ENCODE measurements around the gene GNAI2.

GNAI2 gene

DNA sequence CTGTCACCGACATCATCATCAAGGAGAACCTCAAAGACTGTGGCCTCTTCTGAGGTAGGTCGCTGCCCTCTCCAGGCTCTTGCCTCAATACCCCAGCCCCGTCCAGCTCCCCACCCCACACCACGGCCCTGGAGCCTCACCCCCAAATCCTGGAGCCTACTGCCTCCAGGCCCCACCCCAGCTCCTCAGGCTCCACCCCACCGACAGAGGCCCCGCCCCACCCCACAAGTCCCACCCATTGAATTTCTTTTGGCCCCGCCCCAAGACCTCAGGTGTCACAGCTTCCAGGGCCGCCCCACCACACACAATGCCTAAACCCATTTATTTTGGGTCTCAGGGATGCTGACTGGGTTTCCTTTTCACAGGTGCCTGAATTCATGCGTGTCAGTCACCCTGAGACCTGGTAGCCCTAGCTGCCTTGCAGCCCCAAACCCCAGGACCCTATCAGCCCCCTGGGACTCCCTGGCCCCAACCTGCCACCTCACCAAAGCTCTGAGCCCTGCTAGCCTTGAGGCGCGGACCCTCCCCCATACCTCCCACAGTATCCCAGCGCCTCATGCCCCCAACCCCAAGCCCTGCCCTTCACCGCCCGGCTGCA is 41.0 kb upstream of the GNAI2 start:
- Histone ChIP-seq H3K27me3 (peaks cover 73% of the 10 kb centered on the region), H3K27ac (no peak overlapping the region), H3K9me3 (no peaks in the 10 kb centered on the region), H3K4me3 (ENCODE audit: low read depth in 1 of 2, low read length in 1 of 2) (peak overlapping the region; percentile 10 to 39), H3K36me3 (no peaks in the 10 kb centered on the region), H3K4me1 (ENCODE audit: control insufficient read depth in 1 of 2, insufficient read depth in 1 of 2, low read depth in 1 of 2, low read length in 1 of 2) (peaks cover 6 to 10% of the 10 kb centered on the region in 2 experiments)
- TF ChIP-seq, protein P1, sequence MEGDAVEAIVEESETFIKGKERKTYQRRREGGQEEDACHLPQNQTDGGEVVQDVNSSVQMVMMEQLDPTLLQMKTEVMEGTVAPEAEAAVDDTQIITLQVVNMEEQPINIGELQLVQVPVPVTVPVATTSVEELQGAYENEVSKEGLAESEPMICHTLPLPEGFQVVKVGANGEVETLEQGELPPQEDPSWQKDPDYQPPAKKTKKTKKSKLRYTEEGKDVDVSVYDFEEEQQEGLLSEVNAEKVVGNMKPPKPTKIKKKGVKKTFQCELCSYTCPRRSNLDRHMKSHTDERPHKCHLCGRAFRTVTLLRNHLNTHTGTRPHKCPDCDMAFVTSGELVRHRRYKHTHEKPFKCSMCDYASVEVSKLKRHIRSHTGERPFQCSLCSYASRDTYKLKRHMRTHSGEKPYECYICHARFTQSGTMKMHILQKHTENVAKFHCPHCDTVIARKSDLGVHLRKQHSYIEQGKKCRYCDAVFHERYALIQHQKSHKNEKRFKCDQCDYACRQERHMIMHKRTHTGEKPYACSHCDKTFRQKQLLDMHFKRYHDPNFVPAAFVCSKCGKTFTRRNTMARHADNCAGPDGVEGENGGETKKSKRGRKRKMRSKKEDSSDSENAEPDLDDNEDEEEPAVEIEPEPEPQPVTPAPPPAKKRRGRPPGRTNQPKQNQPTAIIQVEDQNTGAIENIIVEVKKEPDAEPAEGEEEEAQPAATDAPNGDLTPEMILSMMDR (IDR thresholded peaks at IDR 0.05): no peak

DNA sequence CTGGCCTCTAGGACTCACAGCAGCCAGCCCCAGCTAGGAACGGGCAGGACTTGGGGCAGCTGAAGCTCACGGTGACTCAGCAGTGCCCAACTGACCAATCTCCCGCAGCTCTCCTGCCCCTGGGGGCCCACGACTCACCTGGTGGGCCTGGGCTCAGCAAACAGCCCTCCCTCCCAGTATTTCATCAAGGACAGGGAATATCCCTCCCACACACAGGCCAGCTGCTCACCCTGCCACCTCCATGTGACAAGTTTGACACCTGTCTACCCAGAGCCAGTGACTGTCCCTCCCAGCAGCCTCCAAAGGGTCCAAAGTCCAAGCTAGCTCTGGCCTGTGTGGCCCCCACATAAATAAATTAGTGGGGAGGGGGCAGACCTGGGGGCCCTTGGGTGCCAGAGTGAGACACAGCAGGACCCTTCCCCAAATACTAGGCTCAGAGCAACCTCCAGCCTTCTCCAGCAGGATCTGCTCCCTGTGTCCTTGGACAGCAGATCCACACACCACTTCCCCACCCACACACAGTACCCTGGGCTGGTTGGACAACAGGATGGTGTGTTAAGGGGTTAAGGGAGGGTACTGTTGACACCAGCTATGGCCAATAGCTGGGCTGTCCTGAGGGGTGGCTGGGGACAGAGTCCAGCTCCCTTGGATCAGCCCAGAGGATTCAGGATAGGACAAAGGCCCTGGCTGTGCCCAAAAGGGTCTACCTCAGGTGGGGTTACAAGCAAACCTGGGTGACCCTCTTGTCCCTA is 40.3 kb upstream of the GNAI2 start:
- Histone ChIP-seq H3K4me3 (ENCODE audit: low read depth in 1 of 2, low read length in 1 of 2) (no peak overlapping the region), H3K27ac (no peak overlapping the region), H3K27me3 (peaks cover 75% of the 10 kb centered on the region), H3K36me3 (no peaks in the 10 kb centered on the region), H3K9me3 (no peaks in the 10 kb centered on the region), H3K4me1 (ENCODE audit: control insufficient read depth in 1 of 2, insufficient read depth in 1 of 2, low read depth in 1 of 2, low read length in 1 of 2) (peaks cover 6 to 10% of the 10 kb centered on the region in 2 experiments)
- TF ChIP-seq, protein P1 (IDR thresholded peaks at IDR 0.05): no peak

DNA sequence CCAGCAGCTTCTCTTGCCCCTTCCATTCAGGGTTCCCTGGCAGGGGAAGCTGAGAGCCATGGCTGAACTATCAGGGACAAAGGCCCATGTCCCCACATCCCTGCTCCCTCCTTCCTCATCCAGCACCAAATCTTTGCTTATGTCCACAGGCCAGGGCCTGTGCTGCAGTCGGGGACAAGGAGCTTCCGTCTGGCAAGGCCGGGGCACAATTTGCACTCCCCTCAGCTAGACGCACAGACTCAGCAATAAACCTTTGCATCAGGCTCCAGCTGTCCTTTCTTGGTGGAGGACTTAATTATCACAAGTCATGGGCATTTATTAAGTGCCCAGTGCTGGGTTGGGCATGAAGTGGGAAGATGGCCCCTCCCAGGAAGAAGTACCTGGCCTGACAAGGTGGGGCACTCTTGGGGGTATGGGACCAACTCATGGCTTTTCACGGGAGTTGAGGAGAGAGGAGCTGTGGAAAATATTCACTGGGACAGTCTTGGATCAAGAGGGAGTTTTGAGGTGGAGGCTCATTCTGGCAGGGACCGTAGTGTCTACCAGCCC is 39.7 kb upstream of the GNAI2 start:
- Histone ChIP-seq H3K4me3 (ENCODE audit: low read depth in 1 of 2, low read length in 1 of 2) (no peak overlapping the region), H3K36me3 (no peaks in the 10 kb centered on the region), H3K27ac (no peak overlapping the region), H3K27me3 (peaks cover 82% of the 10 kb centered on the region), H3K9me3 (no peaks in the 10 kb centered on the region), H3K4me1 (ENCODE audit: control insufficient read depth in 1 of 2, insufficient read depth in 1 of 2, low read depth in 1 of 2, low read length in 1 of 2) (peaks cover 6 to 10% of the 10 kb centered on the region in 2 experiments)
- TF ChIP-seq, protein P1 (IDR thresholded peaks at IDR 0.05): no peak

DNA sequence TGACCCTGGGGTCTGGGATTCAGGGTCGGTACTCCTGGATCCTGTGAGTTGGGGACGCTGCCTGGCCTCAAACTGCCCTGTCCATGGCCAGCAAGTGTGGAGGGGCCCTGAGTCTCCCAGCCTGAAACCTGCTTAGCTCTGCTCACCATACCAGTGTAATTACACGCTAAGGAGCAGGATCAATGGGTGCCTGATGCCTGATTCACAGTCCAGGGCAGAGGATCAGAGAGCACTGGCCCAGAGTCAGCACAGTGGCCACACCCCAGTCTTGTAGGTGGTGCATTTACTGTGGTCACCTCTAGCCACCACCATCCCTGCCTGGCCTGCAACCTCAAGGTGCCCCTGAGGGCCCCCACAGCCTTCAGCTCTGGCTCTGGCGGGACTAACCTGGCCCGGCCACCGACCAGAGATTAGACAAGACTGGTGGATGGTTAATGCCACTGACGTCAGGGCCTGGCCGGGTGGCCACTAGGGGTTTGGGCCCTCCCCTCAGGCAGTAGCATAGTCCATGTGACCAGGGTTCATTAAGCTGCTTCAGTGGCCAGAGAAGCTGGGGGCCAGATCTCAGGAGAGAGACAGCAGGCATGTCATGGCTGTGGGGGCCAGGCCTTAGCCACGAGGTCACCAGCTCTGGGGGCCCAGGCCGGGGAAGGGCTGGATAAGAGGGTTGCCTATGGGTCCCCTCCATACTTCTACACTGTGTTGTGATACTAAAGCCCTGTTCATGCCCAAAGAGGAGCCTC is 34.3 kb upstream of the GNAI2 start:
- Histone ChIP-seq H3K36me3 (no peaks in the 10 kb centered on the region), H3K4me3 (ENCODE audit: low read depth in 1 of 2, low read length in 1 of 2) (no peak overlapping the region), H3K27ac (no peak overlapping the region), H3K9me3 (no peaks in the 10 kb centered on the region), H3K27me3 (peaks cover 93% of the 10 kb centered on the region), H3K4me1 (ENCODE audit: control insufficient read depth in 1 of 2, insufficient read depth in 1 of 2, low read depth in 1 of 2, low read length in 1 of 2) (peaks cover 0 to 12% of the 10 kb centered on the region in 2 experiments)
- TF ChIP-seq, protein P1 (IDR thresholded peaks at IDR 0.05): no peak

DNA sequence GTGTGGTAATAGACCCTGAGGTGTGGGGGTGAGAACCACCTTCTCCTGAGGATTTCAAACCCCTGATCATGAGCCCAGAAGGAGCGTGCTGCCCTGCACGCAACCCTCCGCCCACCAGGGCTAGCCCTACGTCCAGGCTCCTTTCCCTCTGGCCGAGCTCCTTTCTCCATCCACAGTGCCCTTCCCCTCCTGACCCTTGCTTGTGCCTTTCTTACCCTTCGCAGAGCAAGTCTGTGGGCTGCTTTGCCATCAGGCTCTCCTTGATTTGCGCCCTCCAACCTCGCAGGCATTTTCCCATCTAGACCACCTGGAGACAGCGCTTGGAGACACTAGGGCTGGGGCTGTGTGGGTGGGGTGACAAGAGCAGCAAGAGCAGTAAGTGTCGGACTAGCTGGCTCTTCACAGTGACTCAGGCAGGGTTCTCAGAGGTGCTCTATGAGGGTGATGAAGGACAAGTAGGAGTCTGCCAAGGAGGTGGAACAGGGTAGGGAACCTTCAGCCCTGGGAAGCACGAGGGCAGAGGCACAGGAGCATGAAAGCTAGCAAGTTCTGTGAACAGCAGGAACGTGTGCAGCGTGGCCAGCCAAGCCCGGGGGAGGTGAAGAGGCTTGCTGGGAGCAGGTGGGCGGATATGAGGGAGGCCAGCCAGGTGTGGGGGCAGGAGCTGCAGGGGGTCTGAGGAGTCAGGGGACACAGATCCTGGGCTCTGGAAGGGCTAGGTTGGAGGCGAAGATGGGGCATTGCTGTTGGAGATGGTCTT is 33.5 kb upstream of the GNAI2 start:
- H3K9me3 ChIP-seq: no peaks in the 10 kb centered on the region
- peaks cover 93% of the 10 kb centered on the region for H3K27me3 ChIP-seq
- peaks cover 0 to 12% of the 10 kb centered on the region in 2 experiments for H3K4me1 ChIP-seq (ENCODE audit: control insufficient read depth in 1 of 2, insufficient read depth in 1 of 2, low read depth in 1 of 2, low read length in 1 of 2)
- no peaks in the 10 kb centered on the region for H3K36me3 ChIP-seq
- H3K27ac ChIP-seq: no peak overlapping the region
- H3K4me3 ChIP-seq (ENCODE audit: low read depth in 1 of 2, low read length in 1 of 2): no peak overlapping the region
- TF ChIP-seq, protein P1 (IDR thresholded peaks at IDR 0.05): no peak
